HL-60 (cell line): Measurements from ENCODE around the gene RPS6KA4.
A peak's percentile ranks its signal among the peaks of the same experiment; 100 is the strongest.

Source experiments
- DNase-seq, 2 experiments: peaks; one replicate each; pipeline ENCODE4 v3.0.0-alpha.2; 2010 to 2020; ENCODE audit warnings: low read depth in 1 of 2, low spot score in 1 of 2
- H3K27ac ChIP-seq: fragments of 250-450 bp; sonication (Bioruptor Pico); replicated peaks from 2 replicates; pipeline ENCODE4 v1.5.1; 2020; ENCODE audit warnings: mild to moderate bottlenecking, moderate library complexity
- H3K27me3 ChIP-seq: fragments of 250-450 bp; sonication (Bioruptor Pico); 2 replicates; pipeline ENCODE4 v1.5.1; 2021; ENCODE audit warnings: mild to moderate bottlenecking, moderate library complexity; ENCODE audit not compliant: insufficient read depth, poor library complexity, severe bottlenecking
- H3K4me3 ChIP-seq: replicated peaks from 2 replicates; pipeline ENCODE4 v1.5.1; 2011; ENCODE audit warnings: mild to moderate bottlenecking, control low read depth, low read length; ENCODE audit not compliant: insufficient read depth
- GABPA ChIP-seq: IDR thresholded peaks from 2 replicates; pipeline ENCODE4 v1.6.1; 2012; ENCODE audit warnings: low read depth
- POLR2AphosphoS5 ChIP-seq: IDR thresholded peaks from 2 replicates; pipeline ENCODE4 v1.6.1; 2012; ENCODE audit warnings: low read depth
- SPI1 ChIP-seq: IDR thresholded peaks from 2 replicates; pipeline ENCODE4 v1.6.1; 2012; ENCODE audit warnings: low read depth, mild to moderate bottlenecking, borderline replicate concordance
- TF ChIP-seq, protein P1 (sequence below): IDR thresholded peaks from 2 replicates; pipeline ENCODE4 v1.6.1; 2012; ENCODE audit warnings: low read depth; ENCODE audit not compliant: insufficient replicate concordance
- TF ChIP-seq, protein P2 (sequence below): IDR thresholded peaks from one replicate; pipeline ENCODE4 v1.5.1; 2011; ENCODE audit warnings: low read length, control low read depth, inconsistent platforms; ENCODE audit not compliant: insufficient read depth

Gene RPS6KA4

DNA sequence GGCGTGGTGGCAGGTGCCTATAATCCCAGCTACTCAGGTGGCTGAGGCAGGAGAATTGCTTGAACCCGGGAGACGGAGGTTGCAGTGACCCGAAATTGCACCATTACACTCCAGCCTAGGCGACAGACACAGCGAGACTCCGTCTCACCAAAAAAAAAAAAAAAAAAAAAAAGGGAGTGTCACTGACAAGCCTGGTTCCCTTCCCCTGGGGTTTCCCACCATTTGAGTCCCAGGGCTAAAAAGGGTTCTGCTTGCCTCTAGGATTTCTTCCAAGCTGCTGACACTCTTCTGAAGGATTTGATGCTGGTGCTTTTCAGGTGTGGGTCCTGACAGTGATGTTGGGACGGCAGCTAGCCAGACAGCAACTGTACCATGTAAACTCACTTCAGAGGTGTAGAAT, 20.2 kb upstream of the RPS6KA4 start:
- peak overlapping the region; percentile 88 for H3K27ac ChIP-seq
- no peak overlapping the region for H3K4me3 ChIP-seq
- TF ChIP-seq, protein P1, sequence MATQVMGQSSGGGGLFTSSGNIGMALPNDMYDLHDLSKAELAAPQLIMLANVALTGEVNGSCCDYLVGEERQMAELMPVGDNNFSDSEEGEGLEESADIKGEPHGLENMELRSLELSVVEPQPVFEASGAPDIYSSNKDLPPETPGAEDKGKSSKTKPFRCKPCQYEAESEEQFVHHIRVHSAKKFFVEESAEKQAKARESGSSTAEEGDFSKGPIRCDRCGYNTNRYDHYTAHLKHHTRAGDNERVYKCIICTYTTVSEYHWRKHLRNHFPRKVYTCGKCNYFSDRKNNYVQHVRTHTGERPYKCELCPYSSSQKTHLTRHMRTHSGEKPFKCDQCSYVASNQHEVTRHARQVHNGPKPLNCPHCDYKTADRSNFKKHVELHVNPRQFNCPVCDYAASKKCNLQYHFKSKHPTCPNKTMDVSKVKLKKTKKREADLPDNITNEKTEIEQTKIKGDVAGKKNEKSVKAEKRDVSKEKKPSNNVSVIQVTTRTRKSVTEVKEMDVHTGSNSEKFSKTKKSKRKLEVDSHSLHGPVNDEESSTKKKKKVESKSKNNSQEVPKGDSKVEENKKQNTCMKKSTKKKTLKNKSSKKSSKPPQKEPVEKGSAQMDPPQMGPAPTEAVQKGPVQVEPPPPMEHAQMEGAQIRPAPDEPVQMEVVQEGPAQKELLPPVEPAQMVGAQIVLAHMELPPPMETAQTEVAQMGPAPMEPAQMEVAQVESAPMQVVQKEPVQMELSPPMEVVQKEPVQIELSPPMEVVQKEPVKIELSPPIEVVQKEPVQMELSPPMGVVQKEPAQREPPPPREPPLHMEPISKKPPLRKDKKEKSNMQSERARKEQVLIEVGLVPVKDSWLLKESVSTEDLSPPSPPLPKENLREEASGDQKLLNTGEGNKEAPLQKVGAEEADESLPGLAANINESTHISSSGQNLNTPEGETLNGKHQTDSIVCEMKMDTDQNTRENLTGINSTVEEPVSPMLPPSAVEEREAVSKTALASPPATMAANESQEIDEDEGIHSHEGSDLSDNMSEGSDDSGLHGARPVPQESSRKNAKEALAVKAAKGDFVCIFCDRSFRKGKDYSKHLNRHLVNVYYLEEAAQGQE: no peak
- TF ChIP-seq SPI1 (no peak), POLR2AphosphoS5 (no peak), GABPA (no peak)
- TF ChIP-seq, protein P2, sequence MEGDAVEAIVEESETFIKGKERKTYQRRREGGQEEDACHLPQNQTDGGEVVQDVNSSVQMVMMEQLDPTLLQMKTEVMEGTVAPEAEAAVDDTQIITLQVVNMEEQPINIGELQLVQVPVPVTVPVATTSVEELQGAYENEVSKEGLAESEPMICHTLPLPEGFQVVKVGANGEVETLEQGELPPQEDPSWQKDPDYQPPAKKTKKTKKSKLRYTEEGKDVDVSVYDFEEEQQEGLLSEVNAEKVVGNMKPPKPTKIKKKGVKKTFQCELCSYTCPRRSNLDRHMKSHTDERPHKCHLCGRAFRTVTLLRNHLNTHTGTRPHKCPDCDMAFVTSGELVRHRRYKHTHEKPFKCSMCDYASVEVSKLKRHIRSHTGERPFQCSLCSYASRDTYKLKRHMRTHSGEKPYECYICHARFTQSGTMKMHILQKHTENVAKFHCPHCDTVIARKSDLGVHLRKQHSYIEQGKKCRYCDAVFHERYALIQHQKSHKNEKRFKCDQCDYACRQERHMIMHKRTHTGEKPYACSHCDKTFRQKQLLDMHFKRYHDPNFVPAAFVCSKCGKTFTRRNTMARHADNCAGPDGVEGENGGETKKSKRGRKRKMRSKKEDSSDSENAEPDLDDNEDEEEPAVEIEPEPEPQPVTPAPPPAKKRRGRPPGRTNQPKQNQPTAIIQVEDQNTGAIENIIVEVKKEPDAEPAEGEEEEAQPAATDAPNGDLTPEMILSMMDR: no peak
- DNase-seq: no peak
- H3K27me3 ChIP-seq: no peaks in the 10 kb centered on the region

- TF ChIP-seq POLR2AphosphoS5 (no peak), GABPA (no peak), SPI1 (no peak)
- TF ChIP-seq, protein P1: no peak
- TF ChIP-seq, protein P2: no peak
- no peaks in the 10 kb centered on the region for H3K27me3 ChIP-seq
- peak in 1 of 2 experiments; percentile 45 for DNase-seq
- no peak overlapping the region for H3K4me3 ChIP-seq
- H3K27ac ChIP-seq: peak overlapping the region; percentile 88
Measured at GRCh38 chr11:64339286-64339685, 19.7 kb upstream of the RPS6KA4 start.

DNA sequence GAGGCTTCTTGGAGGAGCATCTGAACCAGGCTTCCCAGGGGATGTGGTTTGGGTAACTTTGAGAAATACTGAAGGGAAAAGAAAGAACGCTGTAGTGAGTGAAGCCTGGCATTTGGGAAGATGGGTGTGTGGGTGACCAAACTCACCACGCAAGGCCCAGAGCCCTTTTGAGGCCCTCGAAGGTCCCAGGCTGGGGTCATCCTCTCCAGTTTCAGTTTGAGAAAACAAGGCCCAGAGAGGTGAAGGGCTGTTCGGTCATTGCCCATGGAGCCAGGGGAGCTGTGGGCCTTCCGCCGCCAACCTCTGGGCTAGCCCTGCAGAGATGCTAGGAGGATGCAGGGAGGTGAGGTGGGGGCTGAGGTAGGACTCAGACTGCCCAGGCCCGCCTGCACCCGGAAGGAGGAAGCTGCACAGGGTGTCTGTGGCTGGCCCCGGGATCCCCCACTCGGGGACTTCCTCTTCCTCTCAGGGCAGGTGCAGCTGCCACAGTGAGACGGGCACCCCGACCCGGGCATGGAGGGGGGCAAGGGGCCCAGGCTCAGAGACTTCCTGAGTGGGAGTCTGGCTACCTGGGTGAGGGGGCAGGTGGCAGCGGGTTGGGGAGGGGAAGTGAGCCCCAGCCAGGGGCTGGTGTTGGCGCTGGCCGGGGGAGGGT, 19.1 kb upstream of the RPS6KA4 start, which contains the start of gene CCDC88B:
Gene CCDC88B, plus strand, starts transcription at position 451 of the 655 bp plus-strand sequence. Its CDS starts 63 bp downstream, at position 514.
- Histone ChIP-seq H3K27me3 (no peaks in the 10 kb centered on the region), H3K27ac (peak within 1 kb of the TSS; percentile 88), H3K4me3 (peak within 1 kb of the TSS; percentile 47)
- DNase-seq: peak; percentile 88 to 96
- TF ChIP-seq SPI1 (peak; percentile 96), POLR2AphosphoS5 (peak; percentile 84), GABPA (peak; percentile 89)
- TF ChIP-seq, protein P1: no peak
- TF ChIP-seq, protein P2: no peak
